Measurements from ENCODE around the gene ACTL8.

Gene ACTL8

GRCh38 chr1:17810668-17811067 lies 55.5 kb downstream of the ACTL8 start:
- DNase-seq = no peak

GRCh38 chr1:17816511-17816910 lies 61.4 kb downstream of the ACTL8 start:
- DNase-seq = no peak

- DNase-seq = no peak
Observed at GRCh38 chr1:17819129-17819802, 64.1 kb downstream of the ACTL8 start.

- DNase-seq = no peak
Observed at GRCh38 chr1:17820198-17820597, 65.1 kb downstream of the ACTL8 start.

GRCh38 chr1:17822741-17823426 lies 67.8 kb downstream of the ACTL8 start:
- no peak for DNase-seq

GRCh38 chr1:17825273-17826164 lies 70.4 kb downstream of the ACTL8 start:
- no peak for DNase-seq

GRCh38 chr1:17826165-17826488 lies 71.0 kb downstream of the ACTL8 start:
- DNase-seq = no peak

- DNase-seq = no peak
Observed at GRCh38 chr1:17828991-17829390, 73.9 kb downstream of the ACTL8 start.

- no peak for DNase-seq
Observed at GRCh38 chr1:17829579-17829978, 74.4 kb downstream of the ACTL8 start.

- no peak for DNase-seq
Observed at GRCh38 chr1:17831597-17831996, 76.5 kb downstream of the ACTL8 start.

GRCh38 chr1:17833661-17834501 lies 78.7 kb downstream of the ACTL8 start:
- no peak for DNase-seq

- DNase-seq = no peak
Observed at GRCh38 chr1:17834561-17835100, 79.5 kb downstream of the ACTL8 start.

GRCh38 chr1:17837233-17838030 lies 82.3 kb downstream of the ACTL8 start:
- no peak for DNase-seq

GRCh38 chr1:17839641-17840196 lies 84.6 kb downstream of the ACTL8 start:
- DNase-seq = no peak

GRCh38 chr1:17841944-17842343 lies 86.8 kb downstream of the ACTL8 start:
- DNase-seq = no peak

- DNase-seq = no peak
Observed at GRCh38 chr1:17842686-17843085, 87.6 kb downstream of the ACTL8 start.

- no peak for DNase-seq
Observed at GRCh38 chr1:17844185-17844826, 89.2 kb downstream of the ACTL8 start.

GRCh38 chr1:17845583-17845982 lies 90.5 kb downstream of the ACTL8 start:
- DNase-seq = no peak

- no peak for DNase-seq
Observed at GRCh38 chr1:17846341-17846740, 91.2 kb downstream of the ACTL8 start.

GRCh38 chr1:17847111-17847510 lies 92.0 kb downstream of the ACTL8 start:
- no peak for DNase-seq

GRCh38 chr1:17849216-17849615 lies 94.1 kb downstream of the ACTL8 start:
- no peak for DNase-seq
